Measurements from ENCODE around the gene CHD2.

Gene CHD2

GRCh38 chr15:92920595-92921161 lies 20.6 kb downstream of the CHD2 start:
- Histone ChIP-seq H3K36me3 (ENCODE audit: insufficient read depth) (peaks cover 4% of the 10 kb centered on the region; the same call in 1 of the 2 replicates), H2AFZ (ENCODE audit: low read depth) (no peak overlapping the region), H3K4me2 (no peak overlapping the region), H4K20me1 (ENCODE audit: insufficient read depth) (no peaks in the 10 kb centered on the region), H3K27ac (no peak overlapping the region), H3K4me1 (ENCODE audit: low read depth, poor library complexity, severe bottlenecking) (peaks cover 68% of the 10 kb centered on the region), H3K79me2 (ENCODE audit: insufficient read depth, low read depth) (peaks cover 94% of the 10 kb centered on the region), H3K9ac (no peak overlapping the region), H3K27me3 (ENCODE audit: insufficient read depth, low read depth) (no peaks in the 10 kb centered on the region), H3K4me3 (IDR thresholded peaks at IDR 0.05; ENCODE audit: insufficient read depth, low read depth, low read length) (no peak overlapping the region)
- TF ChIP-seq, protein P1, sequence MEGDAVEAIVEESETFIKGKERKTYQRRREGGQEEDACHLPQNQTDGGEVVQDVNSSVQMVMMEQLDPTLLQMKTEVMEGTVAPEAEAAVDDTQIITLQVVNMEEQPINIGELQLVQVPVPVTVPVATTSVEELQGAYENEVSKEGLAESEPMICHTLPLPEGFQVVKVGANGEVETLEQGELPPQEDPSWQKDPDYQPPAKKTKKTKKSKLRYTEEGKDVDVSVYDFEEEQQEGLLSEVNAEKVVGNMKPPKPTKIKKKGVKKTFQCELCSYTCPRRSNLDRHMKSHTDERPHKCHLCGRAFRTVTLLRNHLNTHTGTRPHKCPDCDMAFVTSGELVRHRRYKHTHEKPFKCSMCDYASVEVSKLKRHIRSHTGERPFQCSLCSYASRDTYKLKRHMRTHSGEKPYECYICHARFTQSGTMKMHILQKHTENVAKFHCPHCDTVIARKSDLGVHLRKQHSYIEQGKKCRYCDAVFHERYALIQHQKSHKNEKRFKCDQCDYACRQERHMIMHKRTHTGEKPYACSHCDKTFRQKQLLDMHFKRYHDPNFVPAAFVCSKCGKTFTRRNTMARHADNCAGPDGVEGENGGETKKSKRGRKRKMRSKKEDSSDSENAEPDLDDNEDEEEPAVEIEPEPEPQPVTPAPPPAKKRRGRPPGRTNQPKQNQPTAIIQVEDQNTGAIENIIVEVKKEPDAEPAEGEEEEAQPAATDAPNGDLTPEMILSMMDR (conservative IDR thresholded peaks at IDR 0.05; ENCODE audit: low read depth, low read length), result no peak

DNA sequence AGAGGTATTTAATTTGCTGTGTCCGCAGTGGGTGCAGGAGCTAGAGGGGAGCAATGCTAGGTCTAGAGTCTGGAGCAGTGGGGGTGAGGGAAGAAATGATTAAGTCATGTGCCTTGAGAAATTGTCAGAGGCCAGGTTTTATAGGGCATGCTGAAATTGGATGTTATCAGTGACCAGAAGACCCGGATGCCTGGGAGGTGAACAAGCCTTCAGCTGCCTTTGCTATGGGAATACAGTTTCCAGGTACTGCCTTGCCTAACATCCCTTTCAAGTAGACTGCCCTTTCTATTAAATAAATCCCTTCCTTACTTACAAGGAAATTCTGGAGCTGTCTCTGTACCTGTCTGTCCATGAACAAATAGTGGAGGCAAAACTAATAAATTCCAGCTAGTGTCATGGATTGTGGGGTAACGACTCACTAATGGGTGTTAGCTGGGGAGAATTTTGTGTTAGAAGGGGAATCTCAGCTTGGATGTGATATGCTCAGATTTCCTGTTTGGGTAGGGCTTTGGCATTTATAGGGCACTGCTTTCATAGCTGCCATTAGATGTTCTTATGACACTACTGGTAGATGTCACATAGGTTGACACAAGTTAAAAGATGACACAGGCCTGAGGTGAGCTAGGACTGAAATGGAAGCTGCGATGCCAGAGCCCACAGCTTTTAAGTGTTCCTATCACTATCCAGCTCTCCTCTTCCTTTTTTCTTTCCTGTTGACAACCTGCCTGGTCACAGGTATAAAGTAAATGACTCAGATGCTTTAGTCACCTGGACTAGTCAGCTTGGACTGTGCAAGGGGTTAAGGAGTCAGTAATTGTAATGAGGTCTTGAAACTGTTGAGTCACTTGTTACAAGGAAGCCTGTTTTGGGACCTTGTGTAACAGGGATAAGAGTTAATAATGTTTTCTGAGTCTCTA lies 21.3 kb downstream of the CHD2 start:
- Histone ChIP-seq H3K36me3 (ENCODE audit: insufficient read depth) (peaks cover 7% of the 10 kb centered on the region; the same call in 1 of the 2 replicates), H4K20me1 (ENCODE audit: insufficient read depth) (no peaks in the 10 kb centered on the region), H2AFZ (ENCODE audit: low read depth) (no peak overlapping the region), H3K9ac (no peak overlapping the region), H3K4me1 (ENCODE audit: low read depth, poor library complexity, severe bottlenecking) (peaks cover 76% of the 10 kb centered on the region), H3K79me2 (ENCODE audit: insufficient read depth, low read depth) (peaks cover 94% of the 10 kb centered on the region), H3K27ac (no peak overlapping the region; the same call in 1 of the 2 replicates), H3K4me3 (IDR thresholded peaks at IDR 0.05; ENCODE audit: insufficient read depth, low read depth, low read length) (no peak overlapping the region), H3K27me3 (ENCODE audit: insufficient read depth, low read depth) (no peaks in the 10 kb centered on the region), H3K4me2 (no peak overlapping the region)
- TF ChIP-seq, protein P1 (conservative IDR thresholded peaks at IDR 0.05; ENCODE audit: low read depth, low read length), result no peak

GRCh38 chr15:92922418-92923002 lies 22.4 kb downstream of the CHD2 start:
- no peak overlapping the region for H3K4me3 ChIP-seq (IDR thresholded peaks at IDR 0.05; ENCODE audit: insufficient read depth, low read depth, low read length)
- H3K4me1 ChIP-seq (ENCODE audit: low read depth, poor library complexity, severe bottlenecking), result peaks cover 81% of the 10 kb centered on the region
- no peak overlapping the region for H2AFZ ChIP-seq (ENCODE audit: low read depth)
- peaks cover 7% of the 10 kb centered on the region; the same call in 1 of the 2 replicates for H3K36me3 ChIP-seq (ENCODE audit: insufficient read depth)
- H3K4me2 ChIP-seq, result no peak overlapping the region
- H3K27ac ChIP-seq, result no peak overlapping the region
- no peak overlapping the region for H3K9ac ChIP-seq
- H3K79me2 ChIP-seq (ENCODE audit: insufficient read depth, low read depth), result peaks cover 94% of the 10 kb centered on the region
- H4K20me1 ChIP-seq (ENCODE audit: insufficient read depth), result no peaks in the 10 kb centered on the region
- TF ChIP-seq, protein P1 (conservative IDR thresholded peaks at IDR 0.05; ENCODE audit: low read depth, low read length), result no peak
- H3K27me3 ChIP-seq (ENCODE audit: insufficient read depth, low read depth), result no peaks in the 10 kb centered on the region

- TF ChIP-seq, protein P1 (conservative IDR thresholded peaks at IDR 0.05; ENCODE audit: low read depth, low read length), result no peak
- no peaks in the 10 kb centered on the region for H4K20me1 ChIP-seq (ENCODE audit: insufficient read depth)
These were observed 24.1 kb downstream of the CHD2 start for GRCh38 chr15:92924216-92924615.

More at GRCh38 chr15:92924216-92924615, 24.1 kb downstream of the CHD2 start:
- Histone ChIP-seq H3K4me3 (IDR thresholded peaks at IDR 0.05; ENCODE audit: insufficient read depth, low read depth, low read length) (no peak overlapping the region), H3K4me2 (no peak overlapping the region), H3K36me3 (ENCODE audit: insufficient read depth) (peaks cover 15% of the 10 kb centered on the region; the same call in 1 of the 2 replicates), H3K79me2 (ENCODE audit: insufficient read depth, low read depth) (peaks cover 90% of the 10 kb centered on the region), H3K9ac (no peak overlapping the region), H3K4me1 (ENCODE audit: low read depth, poor library complexity, severe bottlenecking) (peaks cover 79% of the 10 kb centered on the region), H3K27me3 (ENCODE audit: insufficient read depth, low read depth) (no peaks in the 10 kb centered on the region), H3K27ac (no peak overlapping the region), H2AFZ (ENCODE audit: low read depth) (no peak overlapping the region)
